ENCODE measurements around the gene CRACR2A.

The CRACR2A gene

GRCh38 chr12:3667485-3667884 lies 85.4 kb downstream of the CRACR2A start:
- no peak for DNase-seq
- ChIA-PET POLR2A (no interaction called here), CTCF (interaction anchor here (1.3 to 1.8 kb wide), 3 partner anchors 8 to 110 kb away, joined by 3 to 7 read pairs (median 6); no protein-coding TSS in a partner anchor)
- no peaks in the 10 kb centered on the region for H3K4me1 ChIP-seq (ENCODE audit: control extremely low read depth in 1 of 4, control insufficient read depth in 4 of 4, insufficient read depth in 4 of 4, low read length in 3 of 4)
- no CpG with 5 or more reads among the region's 4 CpGs for WGBS (ENCODE audit: insufficient coverage)
- no peak overlapping the region for H3K27ac ChIP-seq (ENCODE audit: insufficient read depth in 1 of 2, low read depth in 1 of 2, low read length in 2 of 2, poor library complexity in 1 of 2, severe bottlenecking in 2 of 2)
- no peaks in the 10 kb centered on the region for H3K27me3 ChIP-seq (replicated peaks in 2 of 5; ENCODE audit: control insufficient read depth in 4 of 5, insufficient read depth in 5 of 5, low read length in 4 of 5)
- no peak overlapping the region for H3K4me3 ChIP-seq (ENCODE audit: control insufficient read depth in 1 of 7, extremely low read depth in 1 of 7, insufficient read depth in 4 of 7, low read depth in 2 of 7, low read length in 6 of 7)
- no peaks in the 10 kb centered on the region for H3K9me3 ChIP-seq (ENCODE audit: control extremely low read depth in 1 of 5, control insufficient read depth in 4 of 5, insufficient read depth in 2 of 5, low read depth in 1 of 5, low read length in 4 of 5)
- H3K36me3 ChIP-seq (ENCODE audit: control insufficient read depth in 4 of 4, insufficient read depth in 4 of 4, low read length in 3 of 4): peaks cover 0 to 67% (median 44%) of the 10 kb centered on the region in 4 experiments

DNA sequence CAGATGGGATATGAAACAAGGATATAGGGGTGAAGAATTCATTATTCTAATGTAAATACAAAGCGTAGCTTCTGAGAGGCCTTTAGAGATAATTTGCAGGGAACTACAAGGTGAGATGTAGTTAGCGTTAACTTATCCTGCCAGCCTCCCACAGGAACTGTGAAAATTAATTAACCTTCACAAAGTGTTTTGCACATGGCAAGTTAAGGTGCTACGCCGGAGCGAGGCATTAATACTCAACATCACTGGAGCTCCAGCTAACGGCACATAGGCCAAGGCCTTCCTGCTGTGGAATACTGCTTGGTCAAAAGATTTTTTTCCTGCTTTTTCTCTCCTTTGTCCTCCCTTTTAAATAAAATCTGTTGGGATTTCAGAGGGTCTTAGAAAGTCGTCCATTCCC lies 86.5 kb downstream of the CRACR2A start:
- no peak for DNase-seq
- Histone ChIP-seq H3K36me3 (ENCODE audit: control insufficient read depth in 4 of 4, insufficient read depth in 4 of 4, low read length in 3 of 4) (peaks cover 2 to 68% (median 41%) of the 10 kb centered on the region in 4 experiments), H3K4me3 (ENCODE audit: control insufficient read depth in 1 of 7, extremely low read depth in 1 of 7, insufficient read depth in 4 of 7, low read depth in 2 of 7, low read length in 6 of 7) (no peak overlapping the region), H3K27ac (ENCODE audit: insufficient read depth in 1 of 2, low read depth in 1 of 2, low read length in 2 of 2, poor library complexity in 1 of 2, severe bottlenecking in 2 of 2) (no peak overlapping the region), H3K4me1 (ENCODE audit: control extremely low read depth in 1 of 4, control insufficient read depth in 4 of 4, insufficient read depth in 4 of 4, low read length in 3 of 4) (no peaks in the 10 kb centered on the region), H3K27me3 (replicated peaks in 2 of 5; ENCODE audit: control insufficient read depth in 4 of 5, insufficient read depth in 5 of 5, low read length in 4 of 5) (no peaks in the 10 kb centered on the region), H3K9me3 (ENCODE audit: control extremely low read depth in 1 of 5, control insufficient read depth in 4 of 5, insufficient read depth in 2 of 5, low read depth in 1 of 5, low read length in 4 of 5) (no peaks in the 10 kb centered on the region)
- 100% methylated on average over 7 of the region's 7 CpGs for WGBS (ENCODE audit: insufficient coverage)
- CTCF ChIA-PET: interaction anchor here (0.8 to 1.5 kb wide), 3 partner anchors 34 to 111 kb away, joined by 3 to 7 read pairs (median 3); no protein-coding TSS in a partner anchor
- POLR2A ChIA-PET: no interaction called here

- no peak for DNase-seq
- H3K9me3 ChIP-seq (ENCODE audit: control extremely low read depth in 1 of 5, control insufficient read depth in 4 of 5, insufficient read depth in 2 of 5, low read depth in 1 of 5, low read length in 4 of 5): no peaks in the 10 kb centered on the region
- CTCF ChIA-PET: interaction anchor here (1.0 kb wide), 1 partner anchor 10 kb away, joined by 3 read pairs; no protein-coding TSS in a partner anchor
- H3K36me3 ChIP-seq (ENCODE audit: control insufficient read depth in 4 of 4, insufficient read depth in 4 of 4, low read length in 3 of 4): peaks cover 4 to 58% (median 35%) of the 10 kb centered on the region in 4 experiments
- no peaks in the 10 kb centered on the region for H3K4me1 ChIP-seq (ENCODE audit: control extremely low read depth in 1 of 4, control insufficient read depth in 4 of 4, insufficient read depth in 4 of 4, low read length in 3 of 4)
- no peak overlapping the region for H3K4me3 ChIP-seq (ENCODE audit: control insufficient read depth in 1 of 7, extremely low read depth in 1 of 7, insufficient read depth in 4 of 7, low read depth in 2 of 7, low read length in 6 of 7)
- H3K27me3 ChIP-seq (replicated peaks in 2 of 5; ENCODE audit: control insufficient read depth in 4 of 5, insufficient read depth in 5 of 5, low read length in 4 of 5): no peaks in the 10 kb centered on the region
- 99% methylated on average over 5 of the region's 5 CpGs for WGBS (ENCODE audit: insufficient coverage)
- POLR2A ChIA-PET: no interaction called here
- no peak overlapping the region for H3K27ac ChIP-seq (ENCODE audit: insufficient read depth in 1 of 2, low read depth in 1 of 2, low read length in 2 of 2, poor library complexity in 1 of 2, severe bottlenecking in 2 of 2)
Observed at GRCh38 chr12:3662521-3662921, 90.4 kb downstream of the CRACR2A start.

DNA sequence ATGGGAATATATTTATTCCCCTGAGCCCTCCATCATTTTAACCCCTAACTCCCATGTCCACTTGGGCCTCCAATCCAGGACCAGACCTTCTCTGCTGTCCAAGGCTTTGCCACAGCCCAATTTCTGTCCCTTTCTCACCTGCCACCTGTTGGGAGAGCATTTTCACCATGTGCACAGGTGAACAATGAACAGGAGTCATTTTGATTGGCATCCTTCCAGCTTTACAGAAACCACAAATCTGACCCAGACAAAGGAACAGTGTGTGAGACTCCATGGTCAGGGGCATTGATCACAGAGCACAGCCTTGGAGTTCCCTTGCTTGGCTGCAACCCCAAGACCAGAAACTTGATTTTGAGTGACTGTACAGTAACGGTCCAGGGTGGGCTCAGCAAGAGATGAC lies 91.9 kb downstream of the CRACR2A start:
- no peaks in the 10 kb centered on the region for H3K9me3 ChIP-seq (ENCODE audit: control extremely low read depth in 1 of 5, control insufficient read depth in 4 of 5, insufficient read depth in 2 of 5, low read depth in 1 of 5, low read length in 4 of 5)
- no peaks in the 10 kb centered on the region for H3K27me3 ChIP-seq (replicated peaks in 2 of 5; ENCODE audit: control insufficient read depth in 4 of 5, insufficient read depth in 5 of 5, low read length in 4 of 5)
- no peak overlapping the region for H3K27ac ChIP-seq (ENCODE audit: insufficient read depth in 1 of 2, low read depth in 1 of 2, low read length in 2 of 2, poor library complexity in 1 of 2, severe bottlenecking in 2 of 2)
- 100% methylated on average over 1 of the region's 1 CpG for WGBS (ENCODE audit: insufficient coverage)
- H3K4me1 ChIP-seq (ENCODE audit: control extremely low read depth in 1 of 4, control insufficient read depth in 4 of 4, insufficient read depth in 4 of 4, low read length in 3 of 4): no peaks in the 10 kb centered on the region
- ChIA-PET CTCF (interaction anchor here (0.8 kb wide), 1 partner anchor 19 kb away, joined by 3 read pairs; no protein-coding TSS in a partner anchor), POLR2A (no interaction called here)
- H3K4me3 ChIP-seq (ENCODE audit: control insufficient read depth in 1 of 7, extremely low read depth in 1 of 7, insufficient read depth in 4 of 7, low read depth in 2 of 7, low read length in 6 of 7): no peak overlapping the region
- peaks cover 4 to 66% (median 35%) of the 10 kb centered on the region in 4 experiments for H3K36me3 ChIP-seq (ENCODE audit: control insufficient read depth in 4 of 4, insufficient read depth in 4 of 4, low read length in 3 of 4)
- no peak for DNase-seq

DNA sequence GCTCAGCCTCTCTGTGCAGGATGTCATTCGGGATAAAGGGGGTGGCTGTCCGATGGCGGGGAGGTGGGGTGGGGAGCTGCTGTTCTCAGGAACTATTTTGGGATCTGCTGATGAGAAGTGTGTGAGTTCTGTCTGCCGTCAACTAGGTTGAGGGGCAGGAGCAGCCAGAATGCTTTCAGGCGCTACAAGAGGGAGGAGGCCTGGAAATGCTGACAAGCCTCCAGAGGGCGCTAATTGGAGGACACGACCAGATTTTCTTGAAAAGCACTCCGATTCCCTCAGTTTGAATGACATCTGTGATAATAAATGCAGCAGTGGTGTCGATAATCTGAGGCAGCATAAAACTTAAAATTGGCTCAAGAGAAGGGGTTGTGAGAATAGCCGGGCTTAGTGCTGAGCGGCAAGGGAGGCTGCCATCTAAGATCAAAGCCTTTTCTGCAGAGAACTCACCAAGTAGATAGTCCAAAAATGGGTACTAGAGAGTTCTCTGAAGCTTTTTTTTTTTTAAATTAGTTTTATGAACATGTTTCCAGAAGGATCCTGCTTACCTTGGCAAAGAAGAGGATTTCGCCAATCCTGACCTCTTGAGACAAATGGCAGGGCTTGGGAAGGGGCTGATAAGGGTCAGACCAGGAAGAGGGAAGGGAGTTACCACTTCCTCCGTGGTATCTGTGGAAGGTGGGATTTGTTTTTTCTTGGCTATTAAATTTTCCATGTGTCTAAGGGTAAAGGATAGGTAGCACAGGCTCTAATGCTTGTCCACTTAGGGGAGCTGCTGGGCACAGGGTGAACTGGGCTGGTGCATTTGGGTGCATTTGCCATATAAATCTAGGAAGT lies 94.4 kb downstream of the CRACR2A start:
- Histone ChIP-seq H3K9me3 (ENCODE audit: control extremely low read depth in 1 of 5, control insufficient read depth in 4 of 5, insufficient read depth in 2 of 5, low read depth in 1 of 5, low read length in 4 of 5) (no peaks in the 10 kb centered on the region), H3K4me3 (ENCODE audit: control insufficient read depth in 1 of 7, extremely low read depth in 1 of 7, insufficient read depth in 4 of 7, low read depth in 2 of 7, low read length in 6 of 7) (no peak overlapping the region), H3K27ac (ENCODE audit: insufficient read depth in 1 of 2, low read depth in 1 of 2, low read length in 2 of 2, poor library complexity in 1 of 2, severe bottlenecking in 2 of 2) (no peak overlapping the region), H3K36me3 (ENCODE audit: control insufficient read depth in 4 of 4, insufficient read depth in 4 of 4, low read length in 3 of 4) (peaks cover 4 to 73% (median 36%) of the 10 kb centered on the region in 4 experiments), H3K4me1 (ENCODE audit: control extremely low read depth in 1 of 4, control insufficient read depth in 4 of 4, insufficient read depth in 4 of 4, low read length in 3 of 4) (peaks cover 0 to 10% (median 3%) of the 10 kb centered on the region in 4 experiments), H3K27me3 (replicated peaks in 2 of 5; ENCODE audit: control insufficient read depth in 4 of 5, insufficient read depth in 5 of 5, low read length in 4 of 5) (no peaks in the 10 kb centered on the region)
- peak; percentile 23 to 47 (median 44) for DNase-seq
- CTCF ChIA-PET: interaction anchor here (0.8 to 1.9 kb wide), 6 partner anchors 10 to 359 kb away, joined by 3 to 6 read pairs (median 4); no protein-coding TSS in a partner anchor
- 88% methylated on average over 13 of the region's 13 CpGs for WGBS (ENCODE audit: insufficient coverage)
- POLR2A ChIA-PET: no interaction called here

- WGBS (ENCODE audit: insufficient coverage): 96% methylated on average over 10 of the region's 13 CpGs
- CTCF ChIA-PET: interaction anchor here (0.9 to 1.3 kb wide), 3 partner anchors 72 to 357 kb away, joined by 3 to 5 read pairs (median 3); no protein-coding TSS in a partner anchor
Observed at GRCh38 chr12:3656946-3657622, 95.8 kb downstream of the CRACR2A start.

More at GRCh38 chr12:3656946-3657622, 95.8 kb downstream of the CRACR2A start:
- Histone ChIP-seq H3K27me3 (replicated peaks in 2 of 5; ENCODE audit: control insufficient read depth in 4 of 5, insufficient read depth in 5 of 5, low read length in 4 of 5) (no peaks in the 10 kb centered on the region), H3K36me3 (ENCODE audit: control insufficient read depth in 4 of 4, insufficient read depth in 4 of 4, low read length in 3 of 4) (peaks cover 6 to 83% (median 33%) of the 10 kb centered on the region in 4 experiments), H3K4me3 (ENCODE audit: control insufficient read depth in 1 of 7, extremely low read depth in 1 of 7, insufficient read depth in 4 of 7, low read depth in 2 of 7, low read length in 6 of 7) (no peak overlapping the region), H3K4me1 (ENCODE audit: control extremely low read depth in 1 of 4, control insufficient read depth in 4 of 4, insufficient read depth in 4 of 4, low read length in 3 of 4) (peaks cover 0 to 10% (median 3%) of the 10 kb centered on the region in 4 experiments), H3K9me3 (ENCODE audit: control extremely low read depth in 1 of 5, control insufficient read depth in 4 of 5, insufficient read depth in 2 of 5, low read depth in 1 of 5, low read length in 4 of 5) (no peaks in the 10 kb centered on the region), H3K27ac (ENCODE audit: insufficient read depth in 1 of 2, low read depth in 1 of 2, low read length in 2 of 2, poor library complexity in 1 of 2, severe bottlenecking in 2 of 2) (no peak overlapping the region)
- no peak for DNase-seq
- POLR2A ChIA-PET: no interaction called here
